Mesendoderm (in vitro differentiated cells): ENCODE measurements around the gene SULT2B1.

ENCODE experiments used
- DNase-seq: peaks from one replicate; pipeline ENCODE4 v3.0.0; 2013
- H2AK5ac ChIP-seq: 2 replicates; pipeline ENCODE4 v1.6.1; 2013; ENCODE audit warnings: low read length, inconsistent platforms
- H2BK120ac ChIP-seq: 2 replicates; pipeline ENCODE4 v1.6.1; 2013; ENCODE audit warnings: low read depth, mild to moderate bottlenecking, low read length, moderate library complexity, mixed read lengths
- H2BK15ac ChIP-seq: replicated peaks from 2 replicates; pipeline ENCODE4 v1.6.1; 2013; ENCODE audit warnings: low read depth, mild to moderate bottlenecking, moderate library complexity
- H2BK5ac ChIP-seq: 2 replicates; pipeline ENCODE4 v1.6.1; 2013; ENCODE audit warnings: low read length, inconsistent platforms
- H3K18ac ChIP-seq: 2 replicates; pipeline ENCODE4 v1.6.1; 2013; ENCODE audit warnings: mild to moderate bottlenecking, low read length, mixed read lengths
- H3K23ac ChIP-seq: one replicate; pipeline ENCODE4 v1.6.1; 2013; ENCODE audit warnings: low read length
- H3K27ac ChIP-seq: 2 replicates; pipeline ENCODE4 v1.5.1; 2013; ENCODE audit warnings: low read depth, mild to moderate bottlenecking, inconsistent platforms, low read length, moderate library complexity
- H3K27me3 ChIP-seq: 2 replicates; pipeline ENCODE4 v1.6.1; 2013; ENCODE audit warnings: low read length, control low read depth, mild to moderate bottlenecking, inconsistent platforms; ENCODE audit not compliant: insufficient read depth, poor library complexity
- H3K36me3 ChIP-seq: 2 replicates; pipeline ENCODE4 v1.6.1; 2013; ENCODE audit warnings: low read length, inconsistent platforms; ENCODE audit not compliant: control insufficient read depth, insufficient read depth
- H3K4ac ChIP-seq: one replicate; pipeline ENCODE4 v1.6.1; 2013; ENCODE audit warnings: low read depth, mild to moderate bottlenecking, low read length, moderate library complexity
- H3K4me1 ChIP-seq: 2 replicates; pipeline ENCODE4 v1.6.1; 2013; ENCODE audit warnings: low read depth, low read length, inconsistent platforms; ENCODE audit not compliant: control insufficient read depth
- H3K4me2 ChIP-seq: 2 replicates; pipeline ENCODE4 v1.6.1; 2013; ENCODE audit warnings: low read length
- H3K4me3 ChIP-seq: 2 replicates; pipeline ENCODE4 v1.5.1; 2013; ENCODE audit warnings: mild to moderate bottlenecking, low read length
- H3K56ac ChIP-seq: one replicate; pipeline ENCODE4 v1.6.1; 2013; ENCODE audit warnings: low read length
- H3K79me1 ChIP-seq: 2 replicates; pipeline ENCODE4 v1.6.1; 2013; ENCODE audit warnings: low read length, inconsistent platforms
- H3K79me2 ChIP-seq: 2 replicates; pipeline ENCODE4 v1.6.1; 2013; ENCODE audit warnings: mild to moderate bottlenecking, low read length; ENCODE audit not compliant: control insufficient read depth, insufficient read depth
- H3K9ac ChIP-seq: 2 replicates; pipeline ENCODE4 v1.6.1; 2013; ENCODE audit warnings: low read length, inconsistent platforms
- H4K5ac ChIP-seq: one replicate; pipeline ENCODE4 v1.6.1; 2013; ENCODE audit warnings: low read length
- H4K8ac ChIP-seq: one replicate; pipeline ENCODE4 v1.6.1; 2013; ENCODE audit warnings: low read depth, mild to moderate bottlenecking, control low read depth, low read length, moderate library complexity
- WGBS: extraction: QIAGEN DNeasy Blood & Tissue Kit; methylation state at CpG from one replicate; pipeline ENCODE4 v1.1.7; 2013; ENCODE audit warnings: low lambda C conversion rate, missing lambda C conversion rate; ENCODE audit not compliant: insufficient coverage; ENCODE audit errors: extremely low coverage; 5-methylcytosine and 5-hydroxymethylcytosine counted together

The SULT2B1 gene

DNA sequence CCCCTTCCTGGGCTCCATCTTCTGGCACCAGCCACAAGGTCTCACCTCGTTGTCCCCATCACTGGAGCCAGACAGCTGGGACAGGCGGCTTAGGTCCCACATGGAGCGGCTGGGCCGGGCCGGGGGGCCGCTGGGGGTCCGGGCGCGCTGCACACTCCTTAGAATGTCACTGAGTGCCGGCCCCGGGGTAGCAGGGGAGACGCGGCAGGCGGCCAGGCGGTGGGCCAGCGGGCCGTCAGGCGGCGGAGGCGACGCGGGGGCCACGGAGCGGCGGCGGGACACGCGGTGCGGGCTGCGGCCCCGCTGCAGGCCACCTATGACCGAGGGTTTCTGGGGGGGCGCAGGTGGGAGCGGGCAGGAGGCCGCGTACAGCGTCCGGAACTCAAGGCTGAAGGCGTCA, 51.5 kb downstream of the SULT2B1 start:
- Histone ChIP-seq H3K23ac (no peak overlapping the region), H3K56ac (no peak overlapping the region), H2BK15ac (no peak overlapping the region), H3K79me2 (no peaks in the 10 kb centered on the region), H2BK5ac (no peak overlapping the region), H2BK120ac (no peak overlapping the region), H3K27me3 (no peaks in the 10 kb centered on the region), H3K36me3 (no peaks in the 10 kb centered on the region), H2AK5ac (no peak overlapping the region), H3K27ac (no peak overlapping the region), H3K4me3 (no peak overlapping the region), H3K79me1 (no peaks in the 10 kb centered on the region), H3K9ac (no peak overlapping the region), H4K5ac (no peak overlapping the region), H3K4me2 (no peak overlapping the region), H3K4ac (no peak overlapping the region), H3K4me1 (no peaks in the 10 kb centered on the region), H4K8ac (no peak overlapping the region), H3K18ac (no peak overlapping the region)
- DNase-seq: no peak
- no CpG with 5 or more reads among the region's 39 CpGs for WGBS

DNA sequence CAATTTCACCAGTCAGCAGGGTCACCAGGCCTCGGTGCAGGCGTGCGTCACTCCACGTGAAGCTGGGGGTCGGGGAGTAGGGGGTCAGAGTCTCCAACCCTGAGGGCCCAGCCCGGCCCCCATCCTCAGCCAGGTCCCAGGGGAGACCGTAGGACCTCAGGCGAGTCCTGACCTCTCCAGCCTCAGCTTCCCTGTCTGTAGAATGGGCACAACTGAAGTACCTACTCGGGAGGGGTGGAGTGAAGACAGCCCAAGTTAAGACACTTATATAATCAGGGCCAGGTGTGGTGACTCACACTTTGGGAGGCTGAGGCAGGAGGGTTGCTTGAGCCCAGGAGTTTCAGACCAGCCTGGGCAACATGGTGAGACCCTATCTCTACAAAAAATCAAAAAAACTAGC, 51.9 kb downstream of the SULT2B1 start:
- Histone ChIP-seq H3K4ac (no peak overlapping the region), H3K79me1 (no peaks in the 10 kb centered on the region), H2BK120ac (no peak overlapping the region), H3K4me1 (no peaks in the 10 kb centered on the region), H3K56ac (no peak overlapping the region), H2BK5ac (no peak overlapping the region), H3K23ac (no peak overlapping the region), H4K8ac (no peak overlapping the region), H2BK15ac (no peak overlapping the region), H3K18ac (no peak overlapping the region), H3K79me2 (no peaks in the 10 kb centered on the region), H3K9ac (no peak overlapping the region), H3K27ac (no peak overlapping the region), H4K5ac (no peak overlapping the region), H3K4me3 (no peak overlapping the region), H3K36me3 (no peaks in the 10 kb centered on the region), H3K4me2 (no peak overlapping the region), H3K27me3 (no peaks in the 10 kb centered on the region), H2AK5ac (no peak overlapping the region)
- no CpG with 5 or more reads among the region's 9 CpGs for WGBS
- DNase-seq: no peak

DNA sequence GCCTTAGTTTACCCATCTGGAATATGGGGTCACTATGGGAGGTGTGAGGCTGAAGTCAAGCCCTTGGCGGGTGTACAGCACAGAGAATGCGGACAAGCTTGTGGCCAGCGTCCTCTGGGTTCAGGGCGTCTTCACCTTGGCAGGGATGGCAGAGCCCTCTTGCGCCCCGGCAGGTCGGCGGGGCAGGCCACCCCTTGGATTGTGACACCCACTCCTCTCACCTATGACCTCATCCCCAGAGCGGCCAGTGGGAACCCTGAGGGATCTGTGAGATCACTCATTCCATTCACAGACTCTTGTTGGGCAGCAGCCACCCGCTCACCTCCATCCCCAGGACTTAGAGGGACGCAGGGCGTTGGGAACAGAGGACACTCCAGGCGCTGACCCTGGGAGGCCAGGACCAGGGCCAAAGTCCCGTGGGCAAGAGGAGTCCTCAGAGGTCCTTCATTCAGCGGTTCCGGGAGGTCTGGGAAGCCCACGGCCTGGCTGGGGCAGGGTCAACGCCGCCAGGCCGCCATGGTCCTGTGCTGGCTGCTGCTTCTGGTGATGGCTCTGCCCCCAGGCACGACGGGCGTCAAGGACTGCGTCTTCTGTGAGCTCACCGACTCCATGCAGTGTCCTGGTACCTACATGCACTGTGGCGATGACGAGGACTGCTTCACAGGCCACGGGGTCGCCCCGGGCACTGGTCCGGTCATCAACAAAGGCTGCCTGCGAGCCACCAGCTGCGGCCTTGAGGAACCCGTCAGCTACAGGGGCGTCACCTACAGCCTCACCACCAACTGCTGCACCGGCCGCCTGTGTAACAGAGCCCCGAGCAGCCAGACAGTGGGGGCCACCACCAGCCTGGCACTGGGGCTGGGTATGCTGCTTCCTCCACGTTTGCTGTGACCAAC, 54.7 kb downstream of the SULT2B1 start, which contains the start of gene SPACA4:
TSS of gene SPACA4 (plus strand) at position 280 of the 896 bp plus-strand sequence. CDS start at position 517, 237 bp downstream.
- H3K4me3 ChIP-seq: no peak within 1 kb of the TSS
- H2BK5ac ChIP-seq: no peak within 1 kb of the TSS
- no peak within 1 kb of the TSS for H3K18ac ChIP-seq
- no peaks in the 10 kb centered on the region for H3K79me2 ChIP-seq
- no peak within 1 kb of the TSS for H3K56ac ChIP-seq
- no peaks in the 10 kb centered on the region for H3K79me1 ChIP-seq
- no peak within 1 kb of the TSS for H3K23ac ChIP-seq
- H3K9ac ChIP-seq: no peak within 1 kb of the TSS
- no peak within 1 kb of the TSS for H3K27ac ChIP-seq
- H3K36me3 ChIP-seq: no peaks in the 10 kb centered on the region
- WGBS: no CpG with 5 or more reads among the region's 39 CpGs
- H3K4ac ChIP-seq: no peak within 1 kb of the TSS
- H2AK5ac ChIP-seq: no peak within 1 kb of the TSS
- H2BK15ac ChIP-seq: no peak within 1 kb of the TSS
- no peaks in the 10 kb centered on the region for H3K4me1 ChIP-seq
- no peak for DNase-seq
- H3K4me2 ChIP-seq: no peak within 1 kb of the TSS
- no peak within 1 kb of the TSS for H4K8ac ChIP-seq
- H2BK120ac ChIP-seq: no peak within 1 kb of the TSS
- H4K5ac ChIP-seq: no peak within 1 kb of the TSS
- no peaks in the 10 kb centered on the region for H3K27me3 ChIP-seq

DNA sequence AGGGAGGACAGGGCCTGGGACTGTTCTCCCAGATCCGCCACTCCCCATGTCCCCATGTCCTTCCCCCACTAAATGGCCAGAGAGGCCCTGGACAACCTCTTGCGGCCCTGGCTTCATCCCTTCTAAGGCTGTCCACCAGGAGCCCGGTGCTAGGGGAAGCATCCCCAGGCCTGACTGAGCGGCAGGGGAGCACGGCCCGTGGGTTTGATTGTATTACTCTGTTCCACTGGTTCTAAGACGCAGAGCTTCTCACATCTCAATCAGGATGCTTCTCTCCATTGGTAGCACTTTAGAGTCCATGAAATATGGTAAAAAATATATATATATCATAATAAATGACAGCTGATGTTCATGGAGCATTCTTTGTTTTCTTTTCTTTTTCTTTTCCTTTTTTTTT, 55.4 kb downstream of the SULT2B1 start:
- Histone ChIP-seq H4K8ac (no peak overlapping the region), H3K36me3 (no peaks in the 10 kb centered on the region), H3K27ac (no peak overlapping the region), H3K4me2 (no peak overlapping the region), H2BK15ac (no peak overlapping the region), H3K79me2 (no peaks in the 10 kb centered on the region), H3K23ac (no peak overlapping the region), H3K27me3 (no peaks in the 10 kb centered on the region), H3K9ac (no peak overlapping the region), H2BK5ac (no peak overlapping the region), H3K4me3 (no peak overlapping the region), H3K18ac (no peak overlapping the region), H4K5ac (no peak overlapping the region), H3K79me1 (no peaks in the 10 kb centered on the region), H2AK5ac (no peak overlapping the region), H3K4ac (no peak overlapping the region), H2BK120ac (no peak overlapping the region), H3K56ac (no peak overlapping the region), H3K4me1 (no peaks in the 10 kb centered on the region)
- no peak for DNase-seq
- no CpG with 5 or more reads among the region's 7 CpGs for WGBS

DNA sequence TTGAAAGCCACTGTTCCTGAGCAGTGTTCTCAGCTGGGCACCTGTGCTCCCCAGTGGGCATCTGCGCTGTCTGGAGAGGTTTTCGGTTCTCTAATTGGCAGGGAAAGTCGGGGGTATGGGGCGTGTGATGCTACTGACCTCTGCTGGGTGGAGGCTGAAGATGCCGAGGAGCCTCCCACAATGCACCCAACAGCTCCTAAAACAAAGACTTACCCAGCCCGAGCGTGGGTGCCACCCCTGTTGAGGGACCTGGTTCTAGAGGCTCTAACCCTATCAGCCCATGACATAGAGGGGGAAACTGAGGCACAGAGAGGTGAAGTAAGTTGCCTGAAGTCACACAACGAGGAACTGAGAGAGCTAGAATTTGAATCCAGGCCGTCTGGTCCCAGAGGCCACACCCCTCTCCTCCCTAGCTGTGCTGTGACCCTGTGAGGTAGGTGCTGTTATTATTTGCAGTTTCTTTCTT, 56.9 kb downstream of the SULT2B1 start:
- H2BK15ac ChIP-seq: no peak overlapping the region
- no peak overlapping the region for H2AK5ac ChIP-seq
- H3K4me1 ChIP-seq: no peaks in the 10 kb centered on the region
- no peak overlapping the region for H4K5ac ChIP-seq
- no peak overlapping the region for H3K4me2 ChIP-seq
- peak overlapping the region; percentile 37 for H3K56ac ChIP-seq
- peak; percentile 68 for DNase-seq
- H3K18ac ChIP-seq: no peak overlapping the region
- H4K8ac ChIP-seq: no peak overlapping the region
- no peak overlapping the region for H2BK120ac ChIP-seq
- no peak overlapping the region for H3K4ac ChIP-seq
- WGBS: no CpG with 5 or more reads among the region's 9 CpGs
- no peaks in the 10 kb centered on the region for H3K36me3 ChIP-seq
- no peaks in the 10 kb centered on the region for H3K79me2 ChIP-seq
- no peak overlapping the region for H2BK5ac ChIP-seq
- H3K4me3 ChIP-seq: no peak overlapping the region
- no peaks in the 10 kb centered on the region for H3K79me1 ChIP-seq
- no peak overlapping the region for H3K27ac ChIP-seq
- H3K9ac ChIP-seq: no peak overlapping the region
- H3K27me3 ChIP-seq: no peaks in the 10 kb centered on the region
- H3K23ac ChIP-seq: no peak overlapping the region
